Adrenal gland (tissue), 5 donors: ENCODE data around the gene IFT57.

ENCODE experiments used
- CTCF ChIP-seq, 6 experiments: fragments of 450-650 bp in 4 of 6; fragments of 200-600 bp in 2 of 6; sonication (generic) in 1 of 6; IDR thresholded peaks; 1 replicate in 5 of 6; 2 replicates in 1 of 6; pipeline versions ENCODE4 v1.5.1 to v1.8.0; 2016 to 2021; ENCODE audit warnings: antibody characterized with exemption in 6 of 6, mild to moderate bottlenecking in 2 of 6, moderate library complexity in 1 of 6
- POLR2A ChIP-seq, 2 donors: fragments of 450-650 bp; IDR thresholded peaks; one replicate each; pipeline ENCODE4 v1.6.1; 2017; ENCODE audit warnings: antibody characterized with exemption in 2 of 2, mild to moderate bottlenecking in 2 of 2, moderate library complexity in 1 of 2
- donor health status: DM: no; HTN: no; CAD: no.

- no peak for TF ChIP-seq CTCF (IDR thresholded peaks at IDR 0.05)
- no peak for TF ChIP-seq POLR2A (IDR thresholded peaks at IDR 0.05)
Observed at GRCh38 chr3:108113975-108114374, 108.2 kb downstream of the IFT57 start.
